PFSK-1 (cell line): ENCODE data around the gene MAPKBP1.

ENCODE experiments used
- FOXP2 ChIP-seq: optimal IDR thresholded peaks from 2 replicates; pipeline ENCODE3; 2011; ENCODE audit warnings: borderline replicate concordance, control low read depth, inconsistent platforms; ENCODE audit not compliant: insufficient read depth; ENCODE audit errors: extremely low read length, extremely low read depth
- POLR2AphosphoS5 ChIP-seq: IDR thresholded peaks from 2 replicates; pipeline ENCODE4 v1.6.1; 2012; ENCODE audit warnings: low read depth, mild to moderate bottlenecking, control low read depth, low read length, moderate library complexity
- SIN3A ChIP-seq: IDR thresholded peaks from 2 replicates; pipeline ENCODE4 v1.6.1; 2012; ENCODE audit warnings: mild to moderate bottlenecking, low read length, moderate library complexity, borderline replicate concordance; ENCODE audit not compliant: insufficient read depth
- TAF1 ChIP-seq: IDR thresholded peaks from 2 replicates; pipeline ENCODE4 v1.6.1; 2012; ENCODE audit warnings: low read length, control low read depth, borderline replicate concordance; ENCODE audit not compliant: insufficient read depth
- TF ChIP-seq, protein P1 (sequence below), 2 experiments: IDR thresholded peaks; 2 replicates each; pipeline versions ENCODE4 v1.6.1 to v1.8.0; 2011 to 2012; ENCODE audit warnings: low read depth in 2 of 2, low read length in 2 of 2, control low read depth in 1 of 2, inconsistent platforms in 1 of 2, mild to moderate bottlenecking in 1 of 2, moderate library complexity in 1 of 2; ENCODE audit not compliant: insufficient read depth in 1 of 2

MAPKBP1 gene

DNA sequence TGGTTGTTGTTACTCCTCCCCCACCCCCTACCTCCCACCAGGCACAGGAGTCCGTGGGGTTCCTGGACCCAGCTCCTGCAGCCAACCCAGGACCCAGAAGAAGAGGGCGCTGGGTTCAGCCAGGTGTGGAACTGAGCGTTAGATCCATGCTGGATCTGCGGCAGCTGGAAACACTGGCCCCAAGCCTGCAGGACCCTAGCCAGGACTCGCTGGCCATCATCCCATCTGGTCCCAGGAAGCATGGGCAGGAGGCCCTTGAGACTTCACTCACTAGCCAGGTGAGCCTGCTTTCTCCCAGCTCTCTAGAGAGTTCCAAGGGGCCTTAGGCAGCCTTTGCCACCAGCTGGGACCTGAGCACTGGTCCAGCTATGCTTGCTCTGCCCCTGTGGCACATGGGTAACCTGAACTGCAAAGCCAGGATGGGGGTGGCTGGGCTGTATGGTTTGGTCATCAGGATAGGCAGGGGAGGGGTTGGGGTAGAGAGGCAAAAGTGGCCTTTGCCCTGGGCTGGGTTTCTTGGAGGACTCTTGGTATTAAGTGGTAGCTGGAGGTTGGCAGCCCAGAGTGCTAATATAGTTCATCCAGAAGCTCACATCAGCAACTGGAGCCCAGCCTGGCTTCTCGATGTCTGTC is 46.6 kb downstream of the MAPKBP1 start:
- TF ChIP-seq TAF1 (no peak), SIN3A (no peak), POLR2AphosphoS5 (no peak), FOXP2 (no peak)
- TF ChIP-seq, protein P1, sequence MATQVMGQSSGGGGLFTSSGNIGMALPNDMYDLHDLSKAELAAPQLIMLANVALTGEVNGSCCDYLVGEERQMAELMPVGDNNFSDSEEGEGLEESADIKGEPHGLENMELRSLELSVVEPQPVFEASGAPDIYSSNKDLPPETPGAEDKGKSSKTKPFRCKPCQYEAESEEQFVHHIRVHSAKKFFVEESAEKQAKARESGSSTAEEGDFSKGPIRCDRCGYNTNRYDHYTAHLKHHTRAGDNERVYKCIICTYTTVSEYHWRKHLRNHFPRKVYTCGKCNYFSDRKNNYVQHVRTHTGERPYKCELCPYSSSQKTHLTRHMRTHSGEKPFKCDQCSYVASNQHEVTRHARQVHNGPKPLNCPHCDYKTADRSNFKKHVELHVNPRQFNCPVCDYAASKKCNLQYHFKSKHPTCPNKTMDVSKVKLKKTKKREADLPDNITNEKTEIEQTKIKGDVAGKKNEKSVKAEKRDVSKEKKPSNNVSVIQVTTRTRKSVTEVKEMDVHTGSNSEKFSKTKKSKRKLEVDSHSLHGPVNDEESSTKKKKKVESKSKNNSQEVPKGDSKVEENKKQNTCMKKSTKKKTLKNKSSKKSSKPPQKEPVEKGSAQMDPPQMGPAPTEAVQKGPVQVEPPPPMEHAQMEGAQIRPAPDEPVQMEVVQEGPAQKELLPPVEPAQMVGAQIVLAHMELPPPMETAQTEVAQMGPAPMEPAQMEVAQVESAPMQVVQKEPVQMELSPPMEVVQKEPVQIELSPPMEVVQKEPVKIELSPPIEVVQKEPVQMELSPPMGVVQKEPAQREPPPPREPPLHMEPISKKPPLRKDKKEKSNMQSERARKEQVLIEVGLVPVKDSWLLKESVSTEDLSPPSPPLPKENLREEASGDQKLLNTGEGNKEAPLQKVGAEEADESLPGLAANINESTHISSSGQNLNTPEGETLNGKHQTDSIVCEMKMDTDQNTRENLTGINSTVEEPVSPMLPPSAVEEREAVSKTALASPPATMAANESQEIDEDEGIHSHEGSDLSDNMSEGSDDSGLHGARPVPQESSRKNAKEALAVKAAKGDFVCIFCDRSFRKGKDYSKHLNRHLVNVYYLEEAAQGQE (IDR thresholded peaks at IDR 0.05; ENCODE audit: insufficient read depth in 1 of 2, low read depth in 2 of 2, low read length in 2 of 2): no peak

DNA sequence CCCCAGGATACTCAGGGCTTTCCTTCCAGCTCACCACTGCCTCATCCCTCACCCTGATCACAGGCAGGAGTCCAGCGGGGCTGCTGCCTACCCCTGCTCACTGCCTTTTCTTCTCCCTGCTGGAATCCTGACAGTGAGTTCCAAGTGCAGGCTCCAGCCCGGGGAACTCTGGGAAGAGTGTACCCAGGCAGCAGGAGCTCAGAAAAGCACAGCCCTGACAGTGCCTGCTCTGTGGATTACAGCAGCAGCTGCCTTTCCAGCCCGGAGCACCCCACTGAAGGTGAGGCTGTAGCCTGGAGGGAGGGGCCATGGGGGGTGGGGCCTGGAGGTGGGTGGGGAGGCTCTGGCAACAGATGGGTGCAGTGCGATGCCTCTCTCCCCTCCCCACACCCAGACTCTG is 47.5 kb downstream of the MAPKBP1 start:
- TF ChIP-seq, protein P1 (IDR thresholded peaks at IDR 0.05; ENCODE audit: insufficient read depth in 1 of 2, low read depth in 2 of 2, low read length in 2 of 2): no peak
- TF ChIP-seq TAF1 (no peak), SIN3A (no peak), POLR2AphosphoS5 (no peak), FOXP2 (no peak)

DNA sequence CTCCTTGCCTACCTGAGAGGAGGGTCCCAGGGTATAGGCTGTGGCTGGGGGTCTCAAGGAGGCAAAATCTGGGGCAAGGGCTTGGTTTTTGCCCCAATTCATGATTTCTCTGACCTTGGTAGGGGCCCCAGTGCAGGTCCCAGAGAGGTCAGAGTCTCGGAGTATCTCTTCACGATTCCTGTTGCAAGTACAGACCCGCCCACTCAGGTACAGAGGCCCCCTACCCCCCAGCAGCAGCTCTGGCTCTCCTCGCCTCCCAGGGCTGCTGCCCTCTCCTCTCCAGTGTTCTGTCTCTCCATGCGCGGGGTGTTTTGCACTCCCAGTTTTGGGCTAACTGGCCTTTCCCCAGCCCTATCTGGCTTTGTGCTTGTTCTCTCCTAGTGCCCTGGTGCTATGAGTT is 48.2 kb downstream of the MAPKBP1 start:
- TF ChIP-seq TAF1 (no peak), SIN3A (no peak)

DNA sequence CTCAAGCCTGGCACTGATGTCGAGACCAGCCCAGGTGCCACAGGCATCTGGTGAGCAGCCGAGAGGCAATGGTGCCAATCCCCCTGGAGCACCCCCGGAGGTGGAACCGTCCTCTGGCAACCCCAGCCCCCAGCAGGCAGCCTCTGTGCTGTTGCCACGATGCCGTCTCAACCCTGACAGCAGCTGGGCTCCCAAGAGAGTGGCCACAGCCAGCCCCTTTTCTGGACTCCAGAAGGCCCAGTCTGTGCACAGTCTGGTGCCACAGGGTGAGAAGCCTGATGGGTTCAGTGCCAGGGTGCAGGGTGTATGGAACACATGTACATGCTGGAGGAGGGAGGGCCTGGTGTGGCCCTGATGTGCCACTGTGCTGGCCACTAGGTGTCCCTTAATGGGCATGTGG is 48.7 kb downstream of the MAPKBP1 start:
- TF ChIP-seq POLR2AphosphoS5: no peak
- no peak for TF ChIP-seq SIN3A
- no peak for TF ChIP-seq TAF1
- no peak for TF ChIP-seq FOXP2
- TF ChIP-seq, protein P1 (IDR thresholded peaks at IDR 0.05; ENCODE audit: insufficient read depth in 1 of 2, low read depth in 2 of 2, low read length in 2 of 2): no peak

DNA sequence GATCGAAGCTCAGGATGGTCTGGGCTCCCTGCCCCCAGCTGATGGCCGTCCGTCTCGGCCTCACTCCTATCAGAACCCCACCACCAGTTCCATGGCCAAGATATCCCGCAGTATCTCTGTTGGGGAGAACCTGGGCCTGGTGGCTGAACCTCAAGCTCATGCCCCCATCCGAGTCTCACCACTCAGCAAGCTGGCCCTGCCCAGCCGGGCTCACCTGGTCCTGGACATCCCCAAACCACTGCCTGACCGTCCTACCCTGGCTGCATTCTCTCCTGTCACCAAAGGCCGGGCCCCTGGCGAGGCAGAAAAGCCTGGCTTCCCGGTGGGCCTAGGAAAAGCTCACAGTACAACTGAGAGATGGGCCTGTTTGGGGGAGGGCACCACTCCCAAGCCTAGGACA is 49.2 kb downstream of the MAPKBP1 start:
- TF ChIP-seq, protein P1 (IDR thresholded peaks at IDR 0.05; ENCODE audit: insufficient read depth in 1 of 2, low read depth in 2 of 2, low read length in 2 of 2): no peak
- TF ChIP-seq FOXP2 (no peak), TAF1 (no peak), POLR2AphosphoS5 (no peak), SIN3A (no peak)
